Subcutaneous abdominal adipose tissue (tissue), 5 donors: ENCODE results near the gene BTC.
A peak's percentile ranks its signal among the peaks of the same experiment; 100 is the strongest.
"Not testable (repeated sequence)": the region's sequence is repeated elsewhere in the genome, so short reads cannot be mapped to it uniquely, and the experiment has no call there.

Experiments used
- H3K27ac ChIP-seq: one replicate; pipeline ENCODE4 v1.7.0; 2013; ENCODE audit warnings: low read depth, mild to moderate bottlenecking, inconsistent platforms, low read length, moderate library complexity
- H3K27me3 ChIP-seq, 5 donors: one replicate each; pipeline ENCODE4 v1.7.0; 2013; ENCODE audit warnings: low read length in 5 of 5, inconsistent platforms in 1 of 5; ENCODE audit not compliant: control insufficient read depth in 5 of 5, insufficient read depth in 4 of 5
- H3K36me3 ChIP-seq, 5 donors: one replicate each; pipeline ENCODE4 v1.7.0; 2013; ENCODE audit warnings: low read length in 5 of 5; ENCODE audit not compliant: control insufficient read depth in 5 of 5, insufficient read depth in 5 of 5
- H3K4me1 ChIP-seq, 5 donors: one replicate each; pipeline ENCODE4 v1.7.0; 2013; ENCODE audit warnings: low read length in 5 of 5, mild to moderate bottlenecking in 3 of 5, moderate library complexity in 1 of 5; ENCODE audit not compliant: control insufficient read depth in 5 of 5, insufficient read depth in 5 of 5
- H3K4me3 ChIP-seq, 5 donors: one replicate each; pipeline ENCODE4 v1.7.0; 2013; ENCODE audit warnings: low read length in 5 of 5, low read depth in 1 of 5
- H3K9ac ChIP-seq, 5 donors: one replicate each; pipeline ENCODE4 v1.7.0; 2013; ENCODE audit warnings: low read length in 5 of 5, mild to moderate bottlenecking in 4 of 5, moderate library complexity in 3 of 5
- H3K9me3 ChIP-seq, 5 donors: one replicate each; pipeline ENCODE4 v1.7.0; 2013; ENCODE audit warnings: low read length in 5 of 5; ENCODE audit not compliant: control insufficient read depth in 5 of 5
- donor health status: healthy.
- donor health status: healthy.
- donor health status: healthy.
- donor health status: healthy.
- donor health status: healthy.

Gene BTC, protein sequence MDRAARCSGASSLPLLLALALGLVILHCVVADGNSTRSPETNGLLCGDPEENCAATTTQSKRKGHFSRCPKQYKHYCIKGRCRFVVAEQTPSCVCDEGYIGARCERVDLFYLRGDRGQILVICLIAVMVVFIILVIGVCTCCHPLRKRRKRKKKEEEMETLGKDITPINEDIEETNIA

GRCh38 chr4:74794382-74795010 lies at the start of gene BTC:
Gene BTC, minus strand, starts transcription at chr4:74794523. Its CDS starts 198 bp downstream, at chr4:74794325.
- no peaks in the 10 kb centered on the region for H3K36me3 ChIP-seq
- H3K4me3 ChIP-seq = peak within 1 kb of the TSS; percentile 65 to 79 (median 70)
- peak within 1 kb of the TSS; percentile 55 for H3K27ac ChIP-seq
- peak within 1 kb of the TSS in 4 of 5 donors; percentile 57 to 82 (median 74) for H3K9ac ChIP-seq
- peaks cover 0 to 2% (median 0%) of the 10 kb centered on the region in 5 donors for H3K27me3 ChIP-seq
- no peaks in the 10 kb centered on the region for H3K9me3 ChIP-seq
- H3K4me1 ChIP-seq = peaks cover 0 to 17% (median 17%) of the 10 kb centered on the region in 5 donors

GRCh38 chr4:74840936-74841509 lies 46.7 kb upstream of the BTC start:
- Histone ChIP-seq H3K4me3 (no peak overlapping the region), H3K27me3 (no peaks in the 10 kb centered on the region), H3K9ac (no peak overlapping the region), H3K9me3 (no peaks in the 10 kb centered on the region), H3K4me1 (no peaks in the 10 kb centered on the region), H3K27ac (no peak overlapping the region), H3K36me3 (no peaks in the 10 kb centered on the region)

- no peaks in the 10 kb centered on the region for H3K4me1 ChIP-seq
- H3K4me3 ChIP-seq = no peak overlapping the region
- H3K27me3 ChIP-seq = no peaks in the 10 kb centered on the region
- no peak overlapping the region for H3K27ac ChIP-seq
- H3K9ac ChIP-seq = no peak overlapping the region
- H3K9me3 ChIP-seq = no peaks in the 10 kb centered on the region
- no peaks in the 10 kb centered on the region for H3K36me3 ChIP-seq
These were observed 44.5 kb upstream of the BTC start for GRCh38 chr4:74838746-74839370.

DNA sequence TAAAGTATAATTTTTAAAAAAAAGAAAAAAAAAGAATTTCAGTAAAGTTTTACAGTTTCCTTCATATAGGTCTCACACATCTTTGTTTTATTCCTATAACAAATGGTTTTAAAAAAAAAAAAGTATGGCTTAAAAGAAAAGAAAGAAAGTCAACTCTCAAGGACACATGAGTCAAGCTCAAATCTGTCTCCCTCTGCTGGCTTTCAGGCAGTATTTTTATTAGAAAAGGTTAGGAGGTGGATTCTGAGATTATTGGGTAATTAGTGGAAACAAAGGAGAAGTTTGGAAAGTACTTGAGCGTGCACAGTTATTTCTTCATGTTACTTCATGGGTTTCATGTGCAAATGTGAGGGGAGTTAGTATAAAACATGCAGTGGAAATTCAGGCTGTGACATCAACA lies 36.6 kb upstream of the BTC start:
- H3K9ac ChIP-seq = no peak overlapping the region
- H3K4me1 ChIP-seq = no peaks in the 10 kb centered on the region
- peaks cover 0 to 3% (median 0%) of the 10 kb centered on the region in 5 donors for H3K9me3 ChIP-seq
- no peak overlapping the region for H3K27ac ChIP-seq
- H3K36me3 ChIP-seq = no peaks in the 10 kb centered on the region
- H3K4me3 ChIP-seq = no peak overlapping the region
- H3K27me3 ChIP-seq = no peaks in the 10 kb centered on the region

- H3K4me1 ChIP-seq = peaks cover 0 to 3% (median 0%) of the 10 kb centered on the region in 5 donors
- no peak overlapping the region for H3K9ac ChIP-seq
- no peak overlapping the region for H3K27ac ChIP-seq
- H3K9me3 ChIP-seq = no peaks in the 10 kb centered on the region
- H3K4me3 ChIP-seq = no peak overlapping the region
- H3K27me3 ChIP-seq = no peaks in the 10 kb centered on the region
- no peaks in the 10 kb centered on the region for H3K36me3 ChIP-seq
These were observed 28.9 kb upstream of the BTC start for GRCh38 chr4:74823194-74823593.

DNA sequence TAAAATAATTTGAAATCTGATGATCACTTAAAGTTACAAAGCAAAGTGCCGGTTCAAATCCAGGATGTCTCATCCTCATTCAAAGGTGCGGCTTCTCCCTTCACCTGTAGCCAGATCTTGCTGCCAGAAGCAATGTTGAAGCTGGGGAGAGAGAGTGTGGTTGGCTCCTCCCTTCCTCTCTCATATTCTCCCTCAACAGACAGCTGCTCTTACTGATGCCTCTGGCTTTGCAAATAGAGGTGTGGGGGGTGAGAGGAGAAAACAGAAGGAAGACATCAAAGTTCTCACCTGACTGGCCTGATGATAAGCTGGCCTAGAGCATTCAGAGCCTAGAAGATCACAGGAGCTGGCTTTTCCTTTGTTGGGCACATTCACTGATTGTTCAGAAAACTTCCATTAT lies 28.3 kb upstream of the BTC start:
- Histone ChIP-seq H3K27me3 (no peaks in the 10 kb centered on the region), H3K9me3 (no peaks in the 10 kb centered on the region), H3K4me1 (peaks cover 0 to 3% (median 0%) of the 10 kb centered on the region in 5 donors), H3K9ac (no peak overlapping the region), H3K36me3 (no peaks in the 10 kb centered on the region), H3K4me3 (no peak overlapping the region), H3K27ac (no peak overlapping the region)

- no peaks in the 10 kb centered on the region for H3K9me3 ChIP-seq
- no peaks in the 10 kb centered on the region for H3K27me3 ChIP-seq
- H3K36me3 ChIP-seq = no peaks in the 10 kb centered on the region
- peaks cover 0 to 3% (median 0%) of the 10 kb centered on the region in 5 donors for H3K4me1 ChIP-seq
- H3K9ac ChIP-seq = no peak overlapping the region
- no peak overlapping the region for H3K4me3 ChIP-seq
- H3K27ac ChIP-seq = no peak overlapping the region
These were observed 27.2 kb upstream of the BTC start for GRCh38 chr4:74821541-74821940.

DNA sequence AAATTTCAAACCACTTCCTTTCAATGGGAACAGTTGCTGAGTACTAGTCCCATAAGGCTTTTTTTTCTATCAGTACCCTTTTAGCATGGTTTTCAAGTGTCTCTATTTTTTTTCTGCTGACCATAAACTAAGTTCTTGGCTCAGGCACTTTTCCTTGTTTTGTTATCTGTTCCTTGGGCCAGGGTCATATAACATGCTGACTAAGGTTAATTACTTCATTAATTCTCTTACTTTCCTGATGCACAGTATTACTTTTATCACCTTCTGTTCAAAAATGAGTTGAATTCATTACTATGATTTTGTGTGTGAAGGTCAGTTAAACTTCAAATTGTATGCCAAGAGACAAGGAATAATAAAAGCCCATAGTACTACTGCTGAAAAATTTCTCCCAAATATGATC lies 19.7 kb upstream of the BTC start:
- Histone ChIP-seq H3K9ac (no peak overlapping the region), H3K27me3 (no peaks in the 10 kb centered on the region), H3K4me3 (no peak overlapping the region), H3K9me3 (no peaks in the 10 kb centered on the region), H3K27ac (no peak overlapping the region), H3K36me3 (no peaks in the 10 kb centered on the region), H3K4me1 (peaks cover 0 to 10% (median 0%) of the 10 kb centered on the region in 5 donors)

GRCh38 chr4:74812056-74812455 lies 17.7 kb upstream of the BTC start:
- H3K9ac ChIP-seq, H3K9me3 ChIP-seq, H3K27me3 ChIP-seq, H3K36me3 ChIP-seq, H3K27ac ChIP-seq, H3K4me3 ChIP-seq: not testable (repeated sequence)
- peaks cover 0 to 10% (median 0%) of the 10 kb centered on the region in 5 donors for H3K4me1 ChIP-seq

DNA sequence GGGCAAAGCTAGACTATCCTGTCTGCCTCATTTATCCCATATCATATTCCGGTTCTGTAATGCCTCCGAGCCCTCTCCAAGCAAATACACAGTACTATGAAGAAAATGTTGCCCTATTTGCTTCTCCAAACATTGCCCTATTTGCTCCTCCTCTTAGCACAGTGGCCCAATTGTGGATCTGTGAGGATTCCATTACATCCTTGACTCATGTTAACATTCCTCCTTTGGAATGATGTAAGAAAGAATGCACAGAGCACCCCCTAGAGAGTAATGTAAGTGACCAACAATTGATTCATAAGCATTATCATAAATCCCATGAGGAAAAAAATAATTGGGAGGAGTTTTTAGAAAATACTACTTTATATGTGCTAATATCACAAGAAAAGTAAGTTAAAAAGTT lies 11.3 kb upstream of the BTC start:
- Histone ChIP-seq H3K4me3 (no peak overlapping the region), H3K4me1 (no peaks in the 10 kb centered on the region), H3K9ac (no peak overlapping the region), H3K27me3 (no peaks in the 10 kb centered on the region), H3K27ac (no peak overlapping the region), H3K9me3 (no peaks in the 10 kb centered on the region), H3K36me3 (no peaks in the 10 kb centered on the region)
